22Rv1 (cell line): ENCODE measurements around the gene MCFD2.

ENCODE experiments used
- CTCF ChIP-seq: fragments of 450-650 bp; IDR thresholded peaks from 2 replicates; pipeline ENCODE4 v1.5.1; 2017; ENCODE audit warnings: mild to moderate bottlenecking
- ZFX ChIP-seq: fragments of 450-650 bp; IDR thresholded peaks from 2 replicates; pipeline ENCODE4 v1.6.1; 2017; ENCODE audit warnings: antibody characterized with exemption, borderline replicate concordance

- TF ChIP-seq CTCF = no peak
- no peak for TF ChIP-seq ZFX
These were observed 28.5 kb upstream of the MCFD2 start for GRCh38 chr2:46943881-46944798.
